Measurements from ENCODE around the gene MRPL19.

DNA sequence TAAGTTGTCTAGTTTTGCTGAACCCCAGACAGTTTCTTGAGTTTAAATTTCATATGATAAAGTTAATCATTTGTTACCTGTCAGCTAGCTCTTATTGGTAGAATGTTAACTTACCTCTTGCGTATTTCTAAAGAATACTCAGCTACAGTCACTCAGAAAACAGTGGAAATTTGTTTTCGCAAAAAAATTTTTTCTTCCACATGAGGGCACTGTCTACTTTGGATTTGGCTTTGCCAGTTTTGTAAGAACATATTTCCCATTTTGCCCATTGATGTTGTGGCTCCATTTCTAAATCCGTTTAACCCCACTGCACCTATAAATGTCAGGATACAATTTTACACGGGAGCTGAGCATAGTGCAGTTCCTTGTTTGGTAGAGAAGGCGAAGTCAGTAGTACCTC is 83.3 kb downstream of the MRPL19 start:
- TF ChIP-seq, protein P1, sequence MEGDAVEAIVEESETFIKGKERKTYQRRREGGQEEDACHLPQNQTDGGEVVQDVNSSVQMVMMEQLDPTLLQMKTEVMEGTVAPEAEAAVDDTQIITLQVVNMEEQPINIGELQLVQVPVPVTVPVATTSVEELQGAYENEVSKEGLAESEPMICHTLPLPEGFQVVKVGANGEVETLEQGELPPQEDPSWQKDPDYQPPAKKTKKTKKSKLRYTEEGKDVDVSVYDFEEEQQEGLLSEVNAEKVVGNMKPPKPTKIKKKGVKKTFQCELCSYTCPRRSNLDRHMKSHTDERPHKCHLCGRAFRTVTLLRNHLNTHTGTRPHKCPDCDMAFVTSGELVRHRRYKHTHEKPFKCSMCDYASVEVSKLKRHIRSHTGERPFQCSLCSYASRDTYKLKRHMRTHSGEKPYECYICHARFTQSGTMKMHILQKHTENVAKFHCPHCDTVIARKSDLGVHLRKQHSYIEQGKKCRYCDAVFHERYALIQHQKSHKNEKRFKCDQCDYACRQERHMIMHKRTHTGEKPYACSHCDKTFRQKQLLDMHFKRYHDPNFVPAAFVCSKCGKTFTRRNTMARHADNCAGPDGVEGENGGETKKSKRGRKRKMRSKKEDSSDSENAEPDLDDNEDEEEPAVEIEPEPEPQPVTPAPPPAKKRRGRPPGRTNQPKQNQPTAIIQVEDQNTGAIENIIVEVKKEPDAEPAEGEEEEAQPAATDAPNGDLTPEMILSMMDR (IDR thresholded peaks at IDR 0.05) = no peak
- TF ChIP-seq POLR2A (IDR thresholded peaks at IDR 0.05) = no peak

All from ovary (tissue), 3 donors.